Pulmonary artery endothelial cell (primary cell): Measurements from ENCODE around the gene RPS16. TPM values are rescaled to one million over a fixed set of nuclear protein-coding genes. Genes with fewer than 3 reads are reported as not detected.
A peak's percentile ranks its signal among the peaks of the same experiment; 100 is the strongest.

Source experiments
- DNase-seq: peaks from one replicate; pipeline ENCODE4 v3.0.0-alpha.2; 2011; ENCODE audit warnings: low read depth, low spot score
- total RNA-seq: library from RNA; depleted of rRNA; stranded (reverse); fragments of >200 nt; gene quantifications from 2 replicates; pipeline ENCODE4 v1.2.3, GENCODE V29; 2014

Gene RPS16
- total RNA-seq, 1 donor from 2014 or later: 372 TPM

DNA sequence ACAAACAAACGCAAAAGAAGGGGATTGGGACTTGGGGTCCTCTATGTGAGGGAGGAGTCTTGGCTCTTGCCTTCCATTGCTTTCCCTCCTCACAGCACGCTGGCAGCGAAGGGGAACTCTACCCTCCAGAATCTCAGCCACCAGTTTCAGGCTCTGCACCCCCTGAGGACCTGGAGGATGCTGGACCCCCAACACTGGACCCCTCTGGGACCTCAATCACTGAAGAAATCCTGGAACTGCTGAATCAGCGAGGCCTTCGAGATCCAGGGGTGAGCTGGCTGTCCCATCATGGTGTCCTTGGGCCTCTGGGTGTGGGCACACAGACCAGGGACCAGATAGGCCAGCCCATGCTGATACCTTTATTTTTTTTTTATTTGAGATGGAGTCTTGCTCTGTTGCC is 13.7 kb downstream of the RPS16 start:
- DNase-seq: no peak

DNA sequence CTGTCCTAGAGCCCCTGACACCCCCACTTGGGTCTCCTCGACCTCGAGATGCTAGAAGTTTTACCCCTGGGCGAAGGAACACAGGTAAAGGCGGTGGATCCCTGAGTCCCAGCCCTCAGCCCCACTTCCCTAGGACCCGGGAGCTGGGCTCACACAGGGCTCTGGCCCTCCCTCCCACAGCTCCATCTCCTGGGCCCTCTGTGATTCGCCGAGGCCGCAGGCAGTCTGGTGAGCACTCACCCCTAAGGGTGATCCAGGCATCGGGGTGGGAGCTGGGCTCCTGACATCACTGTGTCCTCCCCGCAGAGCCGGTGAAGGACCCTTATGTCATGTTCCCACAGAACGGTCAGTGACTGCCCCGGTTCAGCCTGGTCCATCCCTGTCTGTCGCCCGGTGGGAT is 15.0 kb downstream of the RPS16 start:
- no peak for DNase-seq

DNA sequence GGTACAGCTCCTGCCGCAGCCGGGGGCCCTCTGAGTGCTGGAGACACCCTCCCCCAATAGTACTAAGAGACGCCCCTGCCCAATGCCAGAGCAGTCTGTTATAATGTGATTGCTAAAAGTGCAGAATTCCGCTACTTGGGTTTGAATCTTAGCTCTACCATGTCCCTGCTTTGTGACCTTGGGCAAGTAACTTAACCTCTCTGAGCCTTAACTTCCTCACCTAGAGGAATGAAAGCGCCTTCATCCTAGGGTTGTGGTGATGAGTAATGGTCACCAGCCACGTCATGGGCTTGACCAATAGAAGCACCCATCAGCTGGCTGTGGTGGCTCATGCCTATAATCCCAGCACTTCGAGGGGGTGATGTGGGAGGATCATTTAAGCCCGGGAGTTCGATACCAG is 16.7 kb downstream of the RPS16 start:
- DNase-seq: no peak

DNA sequence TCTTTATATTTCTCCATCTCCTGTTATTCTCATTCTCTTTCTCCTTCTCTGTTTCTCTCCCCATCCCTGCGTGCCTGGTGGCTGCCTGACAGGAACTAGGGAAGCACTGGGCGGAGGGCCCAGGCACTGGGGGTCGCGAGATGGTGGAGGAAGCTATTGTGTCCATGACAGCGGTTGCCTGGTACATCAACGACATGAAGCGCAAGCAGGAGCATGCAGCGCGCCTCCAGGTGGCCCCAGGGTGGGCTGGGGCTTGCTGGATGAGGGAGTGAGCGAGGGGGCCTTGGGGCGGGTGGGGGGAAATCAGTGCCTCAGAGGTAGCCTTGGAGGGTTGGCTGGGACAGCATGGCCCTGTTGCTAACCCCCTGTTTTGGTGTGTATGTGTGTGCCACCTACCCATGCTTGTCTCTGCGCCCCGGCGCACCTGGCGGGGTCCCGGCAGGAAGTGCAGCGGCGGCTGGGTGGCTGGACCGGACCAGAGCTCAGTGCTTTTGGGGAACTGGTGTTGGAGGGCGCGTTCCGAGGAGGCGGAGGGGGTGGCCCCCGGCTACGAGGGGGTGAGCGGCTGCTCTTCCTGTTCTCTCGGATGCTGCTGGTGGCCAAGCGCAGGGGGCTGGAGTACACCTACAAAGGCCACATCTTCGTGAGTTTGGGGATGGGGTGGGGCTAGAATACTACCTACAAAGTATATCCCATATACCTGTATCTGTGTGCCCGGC is 18.1 kb downstream of the RPS16 start:
- DNase-seq: no peak

DNA sequence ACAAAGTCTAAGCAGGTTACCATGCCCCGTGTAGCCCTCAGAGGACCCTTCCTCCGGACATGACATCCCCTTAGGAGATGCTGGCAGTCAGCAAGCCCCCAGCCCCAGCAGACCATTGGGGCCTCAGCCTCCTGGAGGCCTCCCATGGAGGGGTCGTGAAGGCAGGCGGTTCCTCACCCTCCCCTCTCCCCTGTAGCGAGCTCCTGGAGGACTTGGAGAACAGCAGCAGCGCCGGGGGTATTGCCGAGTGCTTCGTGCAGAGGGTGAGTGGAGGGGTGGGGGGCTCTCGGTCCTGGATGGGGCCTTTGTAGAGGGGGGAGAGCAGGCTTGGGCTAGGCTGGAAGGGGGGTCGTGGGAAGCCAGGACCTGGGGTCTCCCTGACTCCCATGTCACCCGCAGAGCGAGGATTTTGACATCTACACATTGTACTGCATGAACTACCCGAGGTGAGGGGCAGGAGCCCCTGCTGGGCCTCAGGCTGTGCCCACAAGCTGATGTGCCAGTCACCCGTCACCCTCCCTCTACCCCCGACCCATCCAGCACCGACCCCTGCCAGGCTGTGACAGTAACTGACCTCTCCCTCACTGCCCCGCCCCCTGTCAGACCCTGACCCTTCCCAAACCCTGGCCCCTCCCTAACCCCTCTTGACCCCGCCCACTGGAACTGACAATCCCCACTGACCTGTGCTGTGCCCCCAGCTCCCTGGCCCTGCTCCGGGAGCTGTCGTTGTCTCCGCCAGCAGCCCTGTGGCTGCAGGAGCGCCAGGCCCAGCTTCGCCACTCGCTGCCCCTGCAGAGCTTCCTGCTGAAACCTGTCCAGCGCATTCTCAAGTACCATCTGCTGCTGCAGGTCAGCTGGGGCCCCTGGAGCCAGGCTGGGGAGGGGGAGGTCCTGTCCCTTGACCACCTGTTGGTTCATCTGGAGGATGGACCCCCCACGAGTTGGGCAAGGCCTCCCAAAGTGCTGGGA is 19.3 kb downstream of the RPS16 start:
- no peak for DNase-seq

DNA sequence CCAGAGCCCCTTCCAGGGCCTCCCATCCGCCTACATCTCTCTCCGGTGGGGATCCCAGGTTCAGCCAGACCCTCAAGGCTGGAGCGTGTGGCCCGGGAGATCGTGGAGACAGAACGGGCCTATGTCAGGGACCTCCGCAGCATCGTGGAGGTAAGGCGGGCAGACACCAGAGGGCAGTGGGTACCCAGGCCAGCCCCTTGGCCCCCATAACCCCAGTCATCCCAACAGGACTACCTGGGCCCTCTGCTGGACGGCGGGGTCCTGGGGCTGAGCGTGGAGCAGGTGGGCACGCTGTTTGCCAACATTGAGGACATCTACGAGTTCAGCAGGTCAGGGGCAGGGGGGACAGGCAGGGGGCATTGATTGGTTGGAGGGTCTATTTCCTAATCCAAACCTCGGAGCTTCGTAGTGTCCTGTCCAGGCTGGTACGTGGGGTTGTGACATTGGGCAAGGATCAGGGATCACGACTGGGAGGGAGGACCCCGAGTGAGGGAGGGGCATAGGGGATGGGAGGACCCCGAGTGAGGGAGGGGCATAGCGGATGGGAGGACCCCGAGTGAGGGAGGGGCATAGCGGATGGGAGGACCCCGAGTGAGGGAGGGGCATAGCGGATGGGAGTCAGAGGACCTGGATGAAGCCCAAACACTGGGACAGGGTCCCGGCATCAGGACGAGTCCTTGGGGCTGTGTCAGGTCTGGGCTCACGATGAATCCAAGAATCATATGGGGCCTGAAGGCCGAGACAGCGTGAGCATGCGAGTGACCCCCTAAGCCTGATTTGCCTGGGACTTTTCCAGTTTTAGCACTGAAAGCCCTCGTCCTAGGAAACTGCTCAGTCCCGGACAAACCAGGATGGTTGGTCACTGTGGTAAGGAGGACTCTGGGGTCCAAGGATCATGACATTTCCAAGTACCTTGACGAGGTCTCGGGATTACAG is 20.4 kb downstream of the RPS16 start:
- no peak for DNase-seq

DNA sequence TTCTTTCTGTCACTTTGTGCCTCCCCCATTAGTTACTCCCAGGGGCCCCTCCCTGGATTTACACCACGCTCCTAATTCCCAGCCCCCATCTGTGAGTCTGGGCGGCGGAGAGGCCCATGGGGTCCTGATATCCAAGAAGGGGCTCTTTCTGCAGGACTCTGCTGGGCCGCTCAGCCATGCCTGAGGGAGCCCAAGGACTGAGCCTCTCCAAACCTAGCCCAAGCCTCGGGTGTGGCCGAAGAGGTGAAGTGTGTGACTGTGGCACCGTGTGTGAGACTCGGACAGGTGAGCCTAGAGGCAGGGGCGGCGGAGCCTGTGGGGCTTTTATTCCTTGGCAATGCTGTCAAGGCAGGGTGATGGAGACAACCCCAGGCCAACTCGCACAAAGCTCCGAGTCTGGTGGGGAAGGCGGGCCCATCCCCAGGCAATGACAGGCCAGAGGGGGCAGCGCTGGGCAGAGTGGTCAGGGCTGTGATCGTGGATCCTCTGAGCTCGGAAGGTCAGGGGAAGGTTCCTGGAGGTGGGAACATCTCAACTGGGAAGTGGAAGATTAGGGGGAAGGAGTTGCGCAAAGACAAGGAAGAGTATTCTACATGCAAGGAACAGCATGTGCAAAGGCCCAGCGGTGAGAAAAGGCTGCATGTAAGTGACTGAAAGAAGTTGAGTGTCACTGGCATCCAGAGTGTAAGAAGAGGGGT is 21.7 kb downstream of the RPS16 start:
- DNase-seq: no peak

DNA sequence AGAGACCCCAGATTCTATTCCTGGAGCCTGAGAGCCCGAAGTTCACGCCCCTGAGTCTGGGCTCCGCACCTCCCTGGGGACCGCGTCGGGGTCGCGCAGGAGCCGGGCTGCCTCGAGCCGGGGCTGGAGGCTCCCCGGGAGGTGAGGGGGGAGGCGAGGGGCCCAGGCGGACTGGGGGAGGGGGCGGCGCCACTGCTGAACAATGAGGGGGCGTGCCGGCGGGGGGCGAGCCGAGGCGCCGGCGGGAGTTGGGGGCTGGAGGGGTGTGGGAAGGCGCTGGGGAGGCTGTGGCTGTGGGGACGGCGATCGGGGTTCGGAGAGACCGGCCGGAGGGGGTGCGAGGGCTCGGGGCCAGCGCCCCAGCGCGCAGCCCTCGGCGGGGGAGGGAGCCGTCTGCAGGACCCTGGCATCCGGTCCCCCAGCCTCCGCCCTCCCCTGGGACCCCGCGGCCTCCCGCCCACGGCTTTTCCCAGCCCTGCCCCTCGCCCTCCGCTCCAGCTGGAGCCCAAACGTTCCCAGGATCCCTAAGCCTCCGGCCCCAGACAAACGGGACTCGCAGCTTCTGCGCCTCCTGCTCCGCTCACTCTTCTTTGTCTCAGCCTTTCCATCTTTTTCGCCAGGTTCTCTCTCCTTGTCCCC is 22.4 kb downstream of the RPS16 start:
- DNase-seq: no peak

DNA sequence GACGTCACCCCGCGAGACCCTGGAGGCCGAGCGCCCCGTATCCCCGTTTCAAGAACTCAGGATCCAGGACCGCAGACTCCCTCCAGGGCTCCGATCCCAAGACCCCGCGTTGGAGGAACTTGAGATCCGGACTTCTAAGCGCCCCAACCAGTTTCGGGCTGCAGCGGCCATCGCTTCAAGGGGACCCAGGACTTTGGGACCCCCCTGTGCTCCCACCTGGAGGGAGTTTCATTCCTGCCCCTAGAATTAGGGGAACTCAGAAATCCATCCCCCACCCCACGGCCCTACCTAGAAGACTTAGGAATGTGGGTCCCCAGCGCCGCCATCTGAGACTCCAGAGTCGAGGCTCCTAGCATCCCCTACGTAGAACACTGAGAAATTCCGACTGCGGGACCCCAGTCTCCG is 22.9 kb downstream of the RPS16 start:
- DNase-seq: no peak

DNA sequence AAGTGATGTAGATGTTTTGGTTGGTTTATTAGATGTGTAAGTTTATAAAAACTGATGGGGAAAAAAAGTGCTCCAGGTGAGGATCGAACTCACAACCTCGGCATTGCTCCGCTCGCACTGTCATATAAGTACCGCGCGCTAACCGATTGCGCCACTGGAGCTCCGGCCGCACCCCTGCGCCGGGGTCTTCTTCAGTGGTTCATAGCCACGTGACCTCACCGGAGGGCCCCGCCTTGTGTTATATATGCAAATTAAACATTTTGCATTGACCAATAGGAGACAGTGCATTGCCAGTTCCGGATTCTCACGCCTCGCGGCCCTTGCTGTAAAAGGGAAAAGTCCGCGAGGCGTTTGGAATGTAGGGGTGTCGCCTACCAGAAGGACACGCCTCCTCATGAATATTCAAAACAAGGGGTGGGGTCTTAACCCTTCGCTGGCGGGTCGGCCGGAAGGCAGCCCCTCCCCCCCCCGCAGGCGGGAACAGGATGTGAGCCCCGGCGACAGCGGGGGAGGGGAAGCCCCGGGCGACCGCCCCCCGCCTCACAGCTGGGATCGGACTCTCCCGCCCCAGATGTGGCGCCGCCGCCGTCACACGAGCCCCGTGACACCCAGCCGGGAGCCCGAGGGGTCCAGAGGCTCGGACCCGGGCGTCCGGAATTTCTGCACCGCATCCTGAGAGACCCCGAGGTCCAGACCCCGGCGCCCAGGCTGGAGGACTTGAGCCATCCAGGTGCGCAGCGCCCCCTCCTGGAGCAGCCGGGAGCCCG is 23.5 kb downstream of the RPS16 start, which contains the start of gene PLEKHG2:
PLEKHG2 (plus strand) TSS at position 570 of the 767 bp plus-strand sequence. CDS start 1,418 bp downstream, outside the sequence.
- peak; percentile 99 for DNase-seq

DNA sequence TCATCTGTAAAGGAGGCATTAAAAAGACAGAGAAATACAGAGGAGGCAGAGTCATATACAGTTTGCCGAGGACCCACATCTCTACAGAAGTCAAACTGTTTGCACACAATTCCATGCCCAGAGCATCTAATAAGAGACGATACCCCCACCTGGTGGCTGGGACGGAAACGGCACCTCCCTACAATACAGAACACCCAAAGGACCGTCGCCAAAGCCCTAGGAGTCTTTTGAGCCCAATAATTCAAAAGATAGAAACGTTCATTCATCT is 24.0 kb downstream of the RPS16 start:
- DNase-seq: peak; percentile 73

DNA sequence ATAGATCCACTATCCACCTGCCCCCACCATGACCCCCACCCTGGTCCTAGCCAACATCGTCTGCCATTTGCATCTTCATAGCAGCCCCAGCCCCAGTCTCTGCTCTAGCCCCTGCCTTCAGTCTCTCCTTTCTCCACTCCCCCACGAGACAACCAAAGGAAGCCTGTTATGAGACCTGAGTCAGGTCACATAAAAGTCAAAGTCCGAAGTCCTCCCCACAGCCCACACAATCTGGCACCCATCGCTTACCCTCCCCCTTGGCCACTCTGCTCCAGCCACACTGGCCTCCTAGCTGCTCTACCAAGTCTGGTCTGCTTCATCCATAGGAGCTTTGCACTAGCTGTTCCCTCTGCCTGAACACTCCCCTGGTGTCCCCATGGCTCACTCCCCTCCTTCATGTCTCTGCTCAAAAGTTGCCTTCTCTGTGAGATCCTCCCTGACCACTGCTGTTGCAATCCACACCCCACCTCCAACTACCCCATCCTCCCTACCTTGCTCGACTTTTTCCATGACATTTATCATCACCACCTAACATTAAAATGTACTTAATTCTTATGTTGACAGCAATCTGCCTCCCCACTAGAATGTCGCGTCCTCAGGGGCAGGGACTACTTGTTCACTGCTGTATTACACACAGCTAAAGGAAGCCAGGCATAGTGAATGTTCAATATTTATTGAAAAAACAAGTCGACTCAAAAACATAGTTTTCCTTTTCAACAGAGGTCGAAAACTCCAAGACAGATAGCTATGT is 24.5 kb downstream of the RPS16 start:
- no peak for DNase-seq

DNA sequence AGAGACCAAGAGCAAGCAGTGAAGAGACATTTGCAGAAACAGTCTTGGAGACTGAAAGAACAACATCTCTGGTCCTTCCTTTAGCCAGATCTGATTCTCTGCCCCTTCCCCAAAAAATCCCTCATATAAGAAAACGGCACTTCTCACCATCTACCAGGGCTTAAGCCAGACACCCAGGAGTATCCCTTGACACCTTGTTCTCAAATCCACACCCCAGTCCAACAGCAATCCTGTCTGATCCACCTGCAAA is 25.0 kb downstream of the RPS16 start:
- no peak for DNase-seq

DNA sequence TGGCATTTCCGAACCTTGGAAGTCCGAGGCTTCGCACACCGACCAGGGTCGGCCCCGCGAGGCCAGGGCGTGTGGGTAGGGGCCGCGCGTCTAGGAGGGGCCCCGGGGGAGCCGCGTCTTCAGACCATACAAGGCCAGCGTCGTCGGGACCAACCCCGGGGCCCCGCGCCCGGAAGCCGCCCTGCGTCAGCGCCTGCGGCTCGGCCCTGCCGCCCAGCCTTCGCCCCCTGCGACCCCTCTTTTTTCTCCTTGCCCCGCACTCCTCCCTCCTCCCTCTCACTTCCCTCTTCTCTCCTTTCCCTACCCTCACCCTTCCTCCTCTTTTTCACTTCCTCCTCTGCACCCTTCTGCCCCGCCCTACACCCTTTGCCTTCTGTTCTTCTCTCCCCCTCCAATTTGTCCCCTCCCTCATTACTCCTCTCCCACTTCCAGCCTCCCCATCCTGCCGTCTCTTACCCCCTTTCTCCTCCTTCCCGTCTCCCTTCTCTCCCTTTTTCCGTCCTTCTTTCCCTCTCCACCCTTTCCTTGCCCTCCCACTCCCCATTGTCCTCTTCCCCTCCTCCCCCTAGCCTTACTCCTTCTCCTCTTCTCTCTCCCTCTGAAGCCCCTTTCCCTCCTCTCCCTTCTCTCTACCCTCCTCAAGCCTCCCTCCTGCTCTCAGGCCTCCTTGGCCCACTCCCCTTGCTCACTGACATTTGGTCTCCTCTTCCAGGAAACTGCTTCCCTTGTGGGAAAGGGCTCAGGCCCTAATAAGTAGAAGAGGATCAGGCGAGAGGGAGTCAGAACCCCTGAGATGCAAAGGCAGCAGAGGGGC is 25.5 kb downstream of the RPS16 start:
- DNase-seq: no peak

DNA sequence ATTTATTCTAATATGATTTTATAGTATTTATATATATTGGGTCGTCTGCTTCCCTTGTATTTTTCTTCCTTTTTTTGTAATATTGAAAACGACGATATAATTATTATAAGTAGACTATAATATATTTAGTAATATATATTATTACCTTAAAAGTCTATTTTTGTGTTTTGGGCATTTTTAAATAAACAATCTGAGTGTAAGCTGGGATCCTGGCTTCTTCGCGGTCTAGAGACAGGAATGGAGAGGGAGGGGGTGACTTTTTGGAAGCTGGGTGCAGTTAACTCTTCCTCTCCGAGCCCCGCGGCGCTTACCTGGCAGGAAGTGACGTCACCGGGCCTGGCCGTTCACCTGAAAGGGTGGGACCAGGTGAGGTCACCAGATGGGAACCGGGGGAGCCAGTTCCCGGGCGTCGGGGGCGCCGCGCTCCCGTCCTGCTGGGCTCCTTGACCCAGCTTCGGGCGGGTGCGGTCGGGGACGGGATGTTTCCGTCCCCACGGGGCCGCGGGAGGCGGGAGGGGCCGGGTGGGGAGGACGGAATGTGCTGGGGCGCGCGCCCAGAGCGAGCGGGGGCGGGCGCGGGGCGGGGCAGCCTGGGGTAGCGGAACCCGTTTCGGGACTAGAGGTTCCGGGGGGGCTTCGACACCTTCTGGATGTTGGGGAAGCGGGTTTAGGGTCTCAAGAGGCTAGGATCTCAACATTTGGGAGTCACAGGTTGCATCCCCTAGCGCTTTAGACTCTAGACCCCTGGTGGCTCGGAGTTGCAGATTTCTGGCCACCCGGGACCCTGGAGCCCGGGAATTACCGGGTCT is 26.3 kb downstream of the RPS16 start:
- no peak for DNase-seq

DNA sequence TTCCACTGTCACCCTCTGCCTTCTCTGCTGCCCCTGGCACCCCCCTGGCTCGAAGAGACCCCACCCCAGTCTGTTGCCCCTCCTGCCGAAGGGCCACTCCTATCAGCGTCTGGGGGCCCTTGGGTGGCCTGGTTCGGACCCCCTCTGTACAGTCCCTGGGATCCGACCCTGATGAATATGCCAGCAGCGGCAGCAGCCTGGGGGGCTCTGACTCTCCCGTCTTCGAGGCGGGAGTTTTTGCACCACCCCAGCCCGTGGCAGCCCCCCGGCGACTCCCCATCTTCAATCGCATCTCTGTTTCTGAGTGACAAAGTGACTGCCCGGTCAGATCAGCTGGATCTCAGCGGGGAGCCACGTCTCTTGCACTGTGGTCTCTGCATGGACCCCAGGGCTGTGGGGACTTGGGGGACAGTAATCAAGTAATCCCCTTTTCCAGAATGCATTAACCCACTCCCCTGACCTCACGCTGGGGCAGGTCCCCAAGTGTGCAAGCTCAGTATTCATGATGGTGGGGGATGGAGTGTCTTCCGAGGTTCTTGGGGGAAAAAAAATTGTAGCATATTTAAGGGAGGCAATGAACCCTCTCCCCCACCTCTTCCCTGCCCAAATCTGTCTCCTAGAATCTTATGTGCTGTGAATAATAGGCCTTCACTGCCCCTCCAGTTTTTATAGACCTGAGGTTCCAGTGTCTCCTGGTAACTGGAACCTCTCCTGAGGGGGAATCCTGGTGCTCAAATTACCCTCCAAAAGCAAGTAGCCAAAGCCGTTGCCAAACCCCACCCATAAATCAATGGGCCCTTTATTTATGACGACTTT is 27.1 kb downstream of the RPS16 start:
- no peak for DNase-seq
